Activated CD4-positive, alpha-beta T cell treated with anti-CD3 and anti-CD28 coated beads for 48 hours (primary cell): ENCODE results near the gene HOXA6.
A peak's percentile ranks its signal among the peaks of the same experiment; 100 is the strongest.

Experiments
- DNase-seq: peaks from one replicate; pipeline ENCODE4 v3.0.0-alpha.2; 2020

HOXA6 gene

GRCh38 chr7:27147199-27148030, at the start of gene HOXA6:
Gene HOXA6, minus strand, starts transcription at chr7:27147774. Its CDS starts 25 bp downstream, at chr7:27147749.
- no peak for DNase-seq

GRCh38 chr7:27196287-27196767, 48.8 kb upstream of the HOXA6 start:
- DNase-seq: peak; percentile 90

- DNase-seq: no peak
Observed at GRCh38 chr7:27194686-27195379, 47.3 kb upstream of the HOXA6 start.

GRCh38 chr7:27194002-27194352, 46.4 kb upstream of the HOXA6 start:
- no peak for DNase-seq

GRCh38 chr7:27193335-27194001, 45.9 kb upstream of the HOXA6 start:
- DNase-seq: no peak

GRCh38 chr7:27192546-27193334, 45.2 kb upstream of the HOXA6 start:
- DNase-seq: no peak

- DNase-seq: no peak
Observed at GRCh38 chr7:27191833-27192545, 44.4 kb upstream of the HOXA6 start.

- no peak for DNase-seq
Observed at GRCh38 chr7:27191161-27191731, 43.7 kb upstream of the HOXA6 start.

GRCh38 chr7:27189997-27190748, 42.6 kb upstream of the HOXA6 start:
- no peak for DNase-seq

- no peak for DNase-seq
Observed at GRCh38 chr7:27189295-27189996, 41.9 kb upstream of the HOXA6 start.

- DNase-seq: no peak
Observed at GRCh38 chr7:27188386-27189294, 41.1 kb upstream of the HOXA6 start.

GRCh38 chr7:27187475-27188385, 40.2 kb upstream of the HOXA6 start:
- DNase-seq: no peak

GRCh38 chr7:27186668-27187474, 39.3 kb upstream of the HOXA6 start:
- no peak for DNase-seq

GRCh38 chr7:27185854-27186667, 38.5 kb upstream of the HOXA6 start:
- DNase-seq: no peak

GRCh38 chr7:27185013-27185853, 37.7 kb upstream of the HOXA6 start, which contains the start of gene HOXA11:
Gene HOXA11, minus strand, starts transcription at chr7:27185232. Its CDS starts 88 bp downstream, at chr7:27185144.
- no peak for DNase-seq
